Left kidney (tissue), 2 donors: ENCODE results near the gene SYK. TPM values are rescaled to one million over a fixed set of nuclear protein-coding genes. Genes with fewer than 3 reads are reported as not detected.
"Not testable (repeated sequence)": the region's sequence is repeated elsewhere in the genome, so short reads cannot be mapped to it uniquely, and the experiment has no call there.

Experiments used
- DNase-seq: peaks from one replicate; pipeline ENCODE4 v3.0.0-alpha.2; 2013
- polyA plus RNA-seq: library from polyadenylated mRNA; unstranded; fragments of 120-200 nt; gene quantifications from one replicate; pipeline ENCODE4 v1.2.1, GENCODE V29; 2013; ENCODE audit not compliant: insufficient read length

SYK gene
- polyA plus RNA-seq, 1 donor: 26.2 TPM

GRCh38 chr9:90793729-90794128 is 7.9 kb upstream of the SYK start:
- no peak for DNase-seq

DNA sequence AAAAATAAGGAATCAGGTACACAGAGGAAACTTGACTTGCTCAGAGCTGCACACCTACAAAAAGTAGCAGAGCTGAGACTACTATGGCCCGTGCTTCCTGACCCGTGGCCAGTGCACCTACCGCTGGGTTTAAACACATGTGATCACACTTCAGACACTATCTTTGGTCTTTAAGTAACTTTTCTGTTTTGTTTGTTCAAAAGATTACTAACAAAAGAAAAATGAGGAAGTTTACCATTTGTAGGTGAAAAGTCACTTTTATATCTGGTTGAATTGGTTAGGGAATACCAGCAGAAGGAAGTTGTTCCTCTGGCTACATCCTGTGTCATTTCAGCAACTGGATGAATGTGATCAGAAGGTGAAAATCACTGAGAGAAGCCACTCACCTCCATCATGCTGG is 6.5 kb upstream of the SYK start:
- DNase-seq: no peak

DNA sequence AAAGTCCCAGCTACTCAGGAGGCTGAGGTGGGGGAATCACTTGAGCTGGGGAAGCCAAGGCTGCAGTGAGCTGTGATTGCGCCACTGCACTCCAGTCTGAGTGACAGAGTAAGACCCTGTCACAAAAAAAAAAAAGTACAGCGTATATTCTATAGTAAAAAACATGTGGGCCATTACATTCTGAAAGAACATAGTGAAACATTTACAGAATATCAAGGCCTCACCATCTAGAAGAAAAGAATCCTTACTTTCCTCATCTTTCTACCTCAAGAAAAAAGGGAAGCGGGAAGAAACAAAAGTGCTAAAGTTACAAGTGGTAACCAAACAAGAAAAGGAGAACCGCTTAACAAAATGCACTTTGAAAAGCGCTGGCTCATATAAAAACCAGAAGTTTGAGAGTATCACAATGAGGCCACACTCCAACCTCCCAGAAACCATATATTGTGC is 5.7 kb upstream of the SYK start:
- no peak for DNase-seq

- no peak for DNase-seq
Observed at GRCh38 chr9:90799271-90799852, 2.3 kb upstream of the SYK start.

GRCh38 chr9:90801973-90802322 is 329 bp downstream of the SYK start:
- no peak for DNase-seq

- no peak for DNase-seq
Observed at GRCh38 chr9:90802386-90802985, 867 bp downstream of the SYK start.

DNA sequence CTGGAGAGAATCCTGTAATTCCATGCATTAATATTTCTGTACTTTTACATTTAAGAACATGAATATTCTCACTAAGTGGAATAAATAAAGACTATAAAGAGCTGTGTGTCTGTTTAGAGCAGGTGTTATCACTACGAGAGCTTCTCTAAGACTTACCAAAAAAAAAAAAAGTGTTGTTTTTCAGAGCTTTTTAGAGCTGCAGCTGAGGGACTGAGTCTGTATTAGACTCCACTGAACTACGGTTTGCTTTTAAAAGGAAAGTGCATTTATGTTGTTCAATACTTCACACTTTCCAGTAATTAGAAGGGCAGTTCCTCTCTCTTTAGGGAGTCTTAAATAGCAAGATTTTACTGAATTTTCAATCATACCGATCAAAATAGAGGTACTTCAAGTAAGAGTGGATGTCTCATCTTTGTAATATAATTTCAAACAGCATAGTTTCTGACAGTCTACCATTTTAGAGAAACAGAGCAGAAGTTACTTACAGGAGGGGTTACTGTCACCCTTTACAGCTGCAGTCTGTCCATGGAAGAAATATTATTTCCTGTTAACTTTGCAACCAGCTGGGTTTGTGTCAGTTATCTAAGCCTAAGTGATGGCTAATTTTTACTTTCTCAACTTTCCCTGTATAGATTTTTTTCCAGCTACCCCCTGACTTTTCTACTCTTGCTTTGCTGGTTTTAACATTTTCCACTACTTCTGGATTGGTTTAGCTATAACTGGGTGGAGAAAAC is 2.4 kb downstream of the SYK start:
- no peak for DNase-seq

- no peak for DNase-seq
Observed at GRCh38 chr9:90805006-90805996, 3.7 kb downstream of the SYK start.

DNA sequence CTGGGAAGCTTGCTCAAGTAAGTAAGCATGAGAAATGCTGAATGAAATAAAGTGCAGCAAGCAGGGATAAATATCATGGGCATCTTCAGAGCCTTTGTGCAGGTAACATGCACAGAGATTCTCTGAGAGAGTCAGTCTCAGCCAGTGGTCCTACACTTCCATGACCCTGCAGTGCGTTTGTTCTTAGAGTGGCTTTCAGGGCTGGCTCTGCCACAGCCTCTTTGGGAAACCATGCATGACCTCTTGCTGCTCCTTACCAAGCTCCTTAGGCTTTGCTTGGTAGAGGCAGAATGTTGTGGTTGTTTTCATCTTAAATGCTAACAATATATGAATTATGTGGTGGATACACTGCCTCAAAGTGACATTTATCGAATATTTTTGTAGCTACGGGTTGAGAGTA is 5.4 kb downstream of the SYK start:
- no peak for DNase-seq

GRCh38 chr9:90808398-90808797 is 6.8 kb downstream of the SYK start:
- DNase-seq: no peak

DNA sequence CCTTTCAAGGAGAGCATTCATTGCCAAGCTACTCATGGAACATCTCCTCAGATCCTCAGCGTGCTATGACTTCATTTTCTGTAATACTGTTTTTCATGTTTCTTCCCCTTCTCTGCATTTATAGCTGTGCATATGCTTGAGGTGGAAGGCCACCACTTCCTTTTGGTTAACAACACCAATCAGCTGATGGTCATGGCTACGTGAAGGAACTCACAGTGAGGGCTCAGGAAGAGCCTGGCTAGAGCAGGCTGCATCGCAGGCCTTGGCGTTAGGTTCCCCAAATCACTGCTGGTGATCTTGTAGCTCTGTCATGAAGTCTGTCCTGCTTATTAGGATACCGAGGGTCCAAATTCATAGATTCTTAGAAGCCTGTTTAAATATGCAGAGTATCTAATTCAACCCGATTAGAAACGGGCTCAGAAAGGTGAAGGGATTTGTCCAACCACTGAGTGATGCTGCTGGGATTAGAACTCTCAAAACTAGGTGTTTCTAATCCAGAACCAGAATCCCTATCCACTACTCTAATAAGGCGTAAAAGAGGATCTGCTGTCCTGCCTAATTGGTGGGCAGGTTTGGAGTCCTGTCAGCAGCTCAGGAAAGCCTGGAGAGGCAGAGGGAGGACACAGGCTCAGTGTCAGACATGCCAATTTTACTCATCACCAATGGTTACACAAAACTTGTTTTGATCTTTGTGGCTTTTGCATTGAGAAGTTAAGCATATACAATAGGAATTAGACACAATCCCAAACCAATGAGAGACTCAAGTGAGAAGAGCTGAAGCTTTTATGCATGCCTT is 7.5 kb downstream of the SYK start:
- DNase-seq: no peak

DNA sequence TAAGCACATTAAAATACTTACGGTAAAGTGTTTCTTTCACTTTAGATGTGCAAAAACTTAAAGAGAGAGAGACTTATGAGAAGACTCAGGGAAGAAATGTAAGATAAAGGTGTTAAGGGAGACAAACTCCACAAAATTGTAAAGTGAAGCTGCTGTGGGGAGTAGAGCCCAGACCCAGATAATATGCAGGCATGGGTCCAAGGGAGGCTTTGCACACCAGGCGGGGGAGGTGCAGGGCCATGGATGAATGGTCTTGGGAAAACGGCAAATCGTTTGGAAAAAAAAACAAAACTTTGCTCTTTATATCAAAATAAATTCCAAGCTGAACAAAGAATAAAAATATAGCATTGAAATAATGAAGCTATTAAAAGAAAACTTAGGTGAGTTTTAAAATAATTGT is 9.1 kb downstream of the SYK start:
- DNase-seq: no peak

DNA sequence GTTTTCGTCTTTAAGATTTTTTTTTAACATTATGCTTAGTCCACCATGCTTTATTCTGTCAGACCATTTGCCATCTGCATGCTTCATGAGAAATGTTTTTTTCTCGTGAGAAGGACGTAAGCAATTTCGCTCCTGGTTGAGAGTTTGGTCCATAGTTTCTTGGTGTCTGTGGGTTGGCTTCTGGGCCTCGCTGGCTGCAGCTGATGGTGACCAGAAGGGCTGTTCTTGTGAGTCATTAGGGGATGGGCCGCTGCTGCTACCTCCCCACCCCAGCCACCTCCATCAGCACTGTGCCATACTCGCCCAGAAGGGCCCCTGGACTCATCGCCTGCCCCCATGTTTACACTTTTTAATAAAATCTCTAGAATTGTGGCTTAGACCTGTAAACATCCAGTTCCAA is 11.4 kb downstream of the SYK start:
- no peak for DNase-seq

DNA sequence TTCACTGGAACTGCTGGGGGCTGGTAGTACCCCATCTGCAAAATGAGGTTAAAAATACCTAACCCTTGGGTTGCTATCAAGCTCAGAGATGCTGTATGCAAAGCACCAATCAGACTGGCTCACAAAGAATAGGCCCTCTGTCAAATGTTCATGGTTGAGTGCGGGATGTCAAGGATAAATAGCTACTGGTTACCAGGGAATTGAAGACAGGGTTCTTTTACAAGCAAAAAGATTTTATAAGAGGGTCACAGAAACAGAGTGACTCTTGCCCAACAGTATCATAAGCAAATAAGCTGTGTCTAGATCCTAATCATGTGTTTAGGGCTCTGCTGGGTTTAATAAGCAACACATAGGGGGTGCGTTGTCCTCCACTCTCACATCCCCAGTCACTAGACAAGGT is 11.9 kb downstream of the SYK start:
- DNase-seq: no peak

DNA sequence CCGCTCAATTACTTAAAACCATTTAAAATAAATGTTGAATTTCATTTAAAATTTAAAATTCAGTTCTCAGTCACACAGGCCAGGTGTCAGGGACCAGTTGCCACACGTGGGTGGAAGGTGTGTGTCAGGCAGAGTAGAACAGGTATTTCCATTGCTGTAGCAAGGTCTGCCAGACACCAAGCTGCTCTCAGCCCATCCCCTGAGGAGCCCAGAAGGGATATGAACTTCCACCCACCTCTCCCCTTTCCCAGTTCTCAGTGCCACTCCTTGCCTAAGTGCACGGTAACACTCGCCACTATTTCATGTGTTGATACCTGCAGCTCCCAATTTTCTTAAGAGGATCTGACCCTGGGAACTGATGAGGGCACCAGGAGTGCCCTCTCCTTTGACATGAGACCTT is 12.7 kb downstream of the SYK start:
- DNase-seq: no peak

GRCh38 chr9:90815183-90815943 is 13.7 kb downstream of the SYK start:
- peak; percentile 34 for DNase-seq

DNA sequence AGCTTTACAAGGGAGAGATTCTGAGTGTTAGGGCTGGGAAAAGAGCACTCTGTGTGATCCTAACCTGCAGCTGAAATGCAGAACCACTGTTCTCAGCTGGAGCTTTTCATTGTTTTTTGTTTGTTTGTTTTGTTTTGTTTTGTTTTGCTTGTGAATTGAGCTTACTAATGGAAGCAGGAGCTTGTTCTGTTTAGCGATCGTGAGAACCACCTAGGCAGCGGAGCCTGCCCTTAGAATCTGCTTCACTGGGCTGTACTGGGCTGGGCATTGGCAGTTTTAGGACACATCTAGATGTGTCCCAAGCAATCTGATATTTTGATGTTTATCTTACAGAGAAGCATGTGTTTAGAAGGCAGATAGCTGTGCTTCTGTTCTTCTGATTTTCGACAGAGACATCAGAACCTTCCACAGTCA is 14.3 kb downstream of the SYK start:
- DNase-seq: no peak

DNA sequence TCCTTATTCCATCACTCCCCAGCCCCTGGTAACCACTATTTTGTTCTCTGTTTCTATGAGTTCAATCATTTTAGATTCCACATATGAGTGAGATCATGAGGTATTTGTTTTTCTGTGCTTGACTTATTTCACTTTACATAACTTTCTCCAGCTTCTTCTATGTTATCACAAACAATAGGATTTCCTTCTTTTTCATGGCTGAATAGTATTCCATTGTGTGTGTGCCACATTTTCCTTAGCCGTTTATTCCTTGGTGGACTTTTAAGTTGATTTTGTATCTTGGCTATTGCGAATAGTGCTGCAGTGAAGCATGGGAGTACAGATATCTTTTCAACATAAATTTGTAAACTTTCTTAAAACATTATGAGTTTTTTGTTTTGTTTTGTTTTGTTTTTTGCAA is 15.1 kb downstream of the SYK start:
- DNase-seq: no peak

GRCh38 chr9:90818279-90818678 is 16.7 kb downstream of the SYK start:
- peak; percentile 44 for DNase-seq

DNA sequence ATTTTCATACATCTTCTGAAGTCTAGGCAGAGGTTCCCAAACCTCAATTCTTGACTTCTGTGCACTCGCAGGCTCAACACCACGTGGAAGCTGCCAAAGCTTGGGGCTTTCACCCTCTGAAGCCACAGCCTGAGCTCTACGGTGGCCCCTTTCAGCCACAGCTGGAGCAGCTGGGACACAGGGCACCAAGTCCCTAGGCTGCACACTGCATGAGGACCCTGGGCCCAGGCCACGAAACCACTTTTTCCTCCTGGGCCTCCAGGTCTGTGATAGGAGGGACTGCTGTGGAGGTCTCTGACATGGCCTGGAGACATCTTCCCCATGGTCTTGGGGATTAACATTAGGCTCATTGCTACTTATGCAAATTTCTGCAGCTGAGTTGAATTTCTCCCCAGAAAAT is 18.8 kb downstream of the SYK start:
- not testable (repeated sequence) for DNase-seq

GRCh38 chr9:90821236-90821635 is 19.6 kb downstream of the SYK start:
- not testable (repeated sequence) for DNase-seq
